Skeletal muscle cell (primary cell): ENCODE results near the gene CENPF.
"Not testable (repeated sequence)": the region's sequence is repeated elsewhere in the genome, so short reads cannot be mapped to it uniquely, and the experiment has no call there.

ENCODE experiments used
- DNase-seq: peaks from one replicate; pipeline ENCODE4 v3.0.0-alpha.2; 2010; ENCODE audit warnings: low read depth
- H3K4me3 ChIP-seq: 2 replicates; pipeline ENCODE4 v1.5.1; 2011; ENCODE audit warnings: low read depth, mild to moderate bottlenecking, control low read depth, low read length, moderate library complexity

Gene CENPF, protein sequence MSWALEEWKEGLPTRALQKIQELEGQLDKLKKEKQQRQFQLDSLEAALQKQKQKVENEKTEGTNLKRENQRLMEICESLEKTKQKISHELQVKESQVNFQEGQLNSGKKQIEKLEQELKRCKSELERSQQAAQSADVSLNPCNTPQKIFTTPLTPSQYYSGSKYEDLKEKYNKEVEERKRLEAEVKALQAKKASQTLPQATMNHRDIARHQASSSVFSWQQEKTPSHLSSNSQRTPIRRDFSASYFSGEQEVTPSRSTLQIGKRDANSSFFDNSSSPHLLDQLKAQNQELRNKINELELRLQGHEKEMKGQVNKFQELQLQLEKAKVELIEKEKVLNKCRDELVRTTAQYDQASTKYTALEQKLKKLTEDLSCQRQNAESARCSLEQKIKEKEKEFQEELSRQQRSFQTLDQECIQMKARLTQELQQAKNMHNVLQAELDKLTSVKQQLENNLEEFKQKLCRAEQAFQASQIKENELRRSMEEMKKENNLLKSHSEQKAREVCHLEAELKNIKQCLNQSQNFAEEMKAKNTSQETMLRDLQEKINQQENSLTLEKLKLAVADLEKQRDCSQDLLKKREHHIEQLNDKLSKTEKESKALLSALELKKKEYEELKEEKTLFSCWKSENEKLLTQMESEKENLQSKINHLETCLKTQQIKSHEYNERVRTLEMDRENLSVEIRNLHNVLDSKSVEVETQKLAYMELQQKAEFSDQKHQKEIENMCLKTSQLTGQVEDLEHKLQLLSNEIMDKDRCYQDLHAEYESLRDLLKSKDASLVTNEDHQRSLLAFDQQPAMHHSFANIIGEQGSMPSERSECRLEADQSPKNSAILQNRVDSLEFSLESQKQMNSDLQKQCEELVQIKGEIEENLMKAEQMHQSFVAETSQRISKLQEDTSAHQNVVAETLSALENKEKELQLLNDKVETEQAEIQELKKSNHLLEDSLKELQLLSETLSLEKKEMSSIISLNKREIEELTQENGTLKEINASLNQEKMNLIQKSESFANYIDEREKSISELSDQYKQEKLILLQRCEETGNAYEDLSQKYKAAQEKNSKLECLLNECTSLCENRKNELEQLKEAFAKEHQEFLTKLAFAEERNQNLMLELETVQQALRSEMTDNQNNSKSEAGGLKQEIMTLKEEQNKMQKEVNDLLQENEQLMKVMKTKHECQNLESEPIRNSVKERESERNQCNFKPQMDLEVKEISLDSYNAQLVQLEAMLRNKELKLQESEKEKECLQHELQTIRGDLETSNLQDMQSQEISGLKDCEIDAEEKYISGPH (N-terminal part only)

DNA sequence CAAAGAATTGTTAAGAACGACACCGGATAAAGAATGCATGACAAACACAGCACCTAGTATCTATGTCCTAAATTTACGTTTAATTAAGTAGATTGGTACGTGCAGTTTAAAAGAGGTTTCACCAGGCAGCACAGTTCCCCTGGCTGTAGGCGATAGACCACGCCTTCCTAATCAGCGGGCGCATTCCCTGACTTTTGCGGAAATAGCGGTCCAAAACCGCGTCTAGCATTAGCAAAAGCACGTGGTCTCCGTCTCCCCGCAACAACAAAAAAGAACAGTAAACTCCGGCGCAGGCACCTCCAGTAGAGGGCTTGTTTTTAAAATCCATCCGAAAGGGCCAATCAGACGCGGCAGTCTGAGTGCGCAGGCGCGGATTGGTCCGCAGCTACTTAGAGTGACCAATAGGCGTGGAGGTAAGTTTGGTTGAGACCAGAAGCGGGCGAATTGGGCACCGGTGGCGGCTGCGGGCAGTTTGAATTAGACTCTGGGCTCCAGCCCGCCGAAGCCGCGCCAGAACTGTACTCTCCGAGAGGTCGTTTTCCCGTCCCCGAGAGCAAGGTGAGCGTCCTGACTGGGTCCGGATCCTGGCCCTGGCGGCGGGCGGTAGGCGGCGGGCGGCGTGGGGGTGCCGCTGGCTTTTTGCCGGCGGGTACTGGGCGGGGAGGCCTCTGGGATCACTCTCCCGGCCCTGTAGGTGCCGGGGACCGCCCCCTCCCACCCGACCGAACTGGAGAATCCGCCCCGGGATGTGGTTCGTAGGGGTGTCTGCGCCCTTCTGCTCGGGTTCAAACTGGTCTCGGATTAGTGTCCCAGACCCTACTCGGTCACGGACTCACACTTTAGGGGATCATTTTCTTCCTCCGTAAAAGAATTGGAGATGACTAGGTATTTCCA lies at the start of gene CENPF:
Gene CENPF, plus strand, starts transcription at position 432 of the 894 bp plus-strand sequence. CDS start 10,560 bp downstream, outside the sequence.
- peak within 1 kb of the TSS; percentile 56 for H3K4me3 ChIP-seq
- peak; percentile 94 for DNase-seq

DNA sequence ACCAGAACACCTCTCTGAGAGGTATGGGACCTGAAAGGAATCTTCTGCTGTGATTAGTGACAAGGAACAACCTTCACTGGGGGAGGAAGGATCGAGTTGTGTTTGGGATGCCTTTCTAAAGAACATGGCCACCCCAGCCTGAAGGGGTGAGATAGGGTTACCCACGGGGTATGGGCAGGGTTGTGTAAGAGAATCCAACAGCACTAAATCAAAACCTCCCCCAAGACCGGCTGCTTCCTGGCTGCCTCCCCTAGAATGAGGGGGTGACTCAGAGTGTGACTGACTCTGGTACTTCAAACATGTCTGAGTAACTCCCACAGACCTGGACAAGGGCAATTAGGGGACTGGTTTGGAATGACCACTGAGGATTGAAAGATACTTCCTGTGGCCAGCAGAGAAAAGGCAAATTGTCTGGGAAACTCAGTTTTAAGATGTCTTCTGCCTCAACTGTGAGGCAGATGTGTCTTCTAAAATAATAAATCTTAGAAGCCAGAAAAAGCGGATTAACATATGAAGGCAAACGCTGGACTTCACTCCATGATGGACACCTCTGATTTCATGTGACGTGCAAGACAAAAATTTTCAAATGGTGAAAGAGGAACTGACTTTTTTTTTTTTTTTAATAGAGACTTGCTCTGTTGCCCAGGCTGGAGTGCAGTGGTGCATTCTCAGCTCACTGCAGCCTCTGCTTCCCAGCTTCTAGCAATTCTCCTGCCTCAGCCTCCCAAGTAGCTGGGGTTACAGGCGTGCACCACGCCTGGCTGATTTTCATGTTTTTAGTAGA lies 44.9 kb upstream of the CENPF start:
- H3K4me3 ChIP-seq = no peak overlapping the region
- DNase-seq = peak; percentile 79

DNA sequence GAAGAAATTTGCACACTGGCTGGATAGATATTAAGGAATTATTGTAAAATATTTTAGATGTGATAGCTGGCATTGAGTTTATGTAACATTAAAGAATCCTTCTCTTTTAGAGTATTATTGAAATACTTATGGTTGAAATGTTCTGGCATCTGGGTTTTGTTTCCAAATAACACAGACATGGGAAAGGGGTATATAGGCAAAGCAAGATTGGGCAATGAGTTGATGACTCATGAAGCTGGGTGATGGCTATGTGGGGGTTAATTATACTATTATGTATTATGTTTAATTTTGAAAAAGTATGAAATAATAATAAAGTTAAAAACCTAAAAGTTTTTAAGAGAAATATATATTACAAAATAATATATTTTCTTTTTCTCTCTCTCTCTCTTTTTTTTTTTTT lies 39.1 kb upstream of the CENPF start:
- no peak for DNase-seq
- H3K4me3 ChIP-seq = no peak overlapping the region

DNA sequence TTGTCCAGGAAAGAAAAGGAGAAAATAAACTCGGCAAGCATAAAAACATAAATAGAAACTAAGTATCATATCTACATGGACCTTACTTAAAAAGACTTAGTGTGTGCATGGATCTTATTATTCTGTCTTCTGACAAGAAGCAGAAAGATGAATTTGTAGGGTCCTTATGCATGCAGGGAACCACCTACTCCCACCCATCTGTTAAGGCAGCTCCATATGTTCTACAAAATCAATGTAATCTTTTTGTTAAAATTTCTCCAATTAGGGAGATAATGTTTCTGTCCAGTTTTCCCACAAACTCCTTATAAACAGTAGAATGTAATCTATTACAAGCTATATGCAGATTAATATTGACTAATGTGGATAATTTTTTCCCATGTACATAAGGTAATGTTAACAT lies 37.7 kb upstream of the CENPF start:
- no peak for DNase-seq
- H3K4me3 ChIP-seq = no peak overlapping the region

DNA sequence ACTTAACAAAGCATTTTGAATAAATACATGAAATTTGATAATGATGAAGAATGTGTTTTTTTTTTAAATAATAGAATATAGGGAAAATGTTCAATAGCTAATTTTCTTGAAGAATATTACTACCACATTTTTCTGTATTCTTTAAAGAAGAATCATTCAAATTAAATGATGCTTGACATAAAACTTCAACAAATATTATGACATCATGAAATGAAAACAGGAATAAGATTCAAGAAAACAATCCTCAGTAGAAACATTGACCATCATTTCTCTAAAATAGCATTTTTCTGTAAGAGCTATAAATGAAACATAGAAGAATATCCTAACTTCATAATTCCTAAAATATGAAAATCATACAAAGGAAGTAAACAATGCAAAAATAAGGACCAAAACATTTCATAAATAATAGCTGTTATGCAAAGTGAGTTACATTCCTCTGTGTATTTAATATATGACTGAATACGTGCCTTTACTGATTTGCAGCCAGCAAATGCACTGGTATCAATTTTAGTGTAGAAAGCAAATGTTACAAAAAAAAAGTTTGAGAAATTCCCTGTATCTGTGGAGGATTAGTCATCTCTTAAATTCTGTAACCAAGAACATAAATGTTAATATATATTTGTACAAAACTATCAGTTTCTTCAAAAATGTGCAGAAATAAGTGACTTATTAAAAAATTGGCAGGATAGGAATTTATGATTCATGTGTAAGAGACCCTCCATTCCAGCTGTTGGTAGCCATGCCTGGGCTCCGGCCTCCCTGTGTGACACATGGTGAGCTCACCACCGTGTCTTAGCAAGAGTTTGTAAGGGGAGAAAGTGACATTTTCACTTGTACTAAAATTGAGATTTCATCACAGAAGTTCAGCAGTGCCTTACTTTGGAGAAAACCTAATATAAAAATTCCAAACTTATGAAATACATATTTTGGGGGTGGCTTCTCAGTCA lies 36.6 kb upstream of the CENPF start:
- DNase-seq = peak; percentile 74
- H3K4me3 ChIP-seq = no peak overlapping the region

DNA sequence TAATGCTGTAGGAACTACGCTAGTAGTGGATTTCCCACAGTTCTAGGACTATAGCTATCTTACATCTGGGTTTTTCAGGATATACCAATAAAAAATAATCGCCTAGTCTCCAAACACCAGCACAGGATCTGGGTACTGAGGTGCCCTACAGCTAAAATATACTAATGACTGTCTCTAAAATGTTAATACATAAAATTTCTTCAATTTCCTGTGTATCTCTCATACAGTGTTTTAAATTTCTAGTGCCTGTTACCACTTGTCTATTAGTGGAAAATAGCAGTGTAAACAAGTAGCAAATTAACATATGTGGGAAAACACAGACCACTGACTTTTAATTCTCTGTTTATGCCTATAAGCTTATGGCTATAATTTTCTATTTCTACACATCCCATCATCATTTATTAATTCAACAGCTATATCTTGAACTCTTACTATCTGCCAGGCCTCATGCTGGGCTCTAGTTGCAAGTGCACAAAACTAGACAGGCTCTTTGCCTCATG lies 35.5 kb upstream of the CENPF start:
- no peak for DNase-seq
- H3K4me3 ChIP-seq = no peak overlapping the region

DNA sequence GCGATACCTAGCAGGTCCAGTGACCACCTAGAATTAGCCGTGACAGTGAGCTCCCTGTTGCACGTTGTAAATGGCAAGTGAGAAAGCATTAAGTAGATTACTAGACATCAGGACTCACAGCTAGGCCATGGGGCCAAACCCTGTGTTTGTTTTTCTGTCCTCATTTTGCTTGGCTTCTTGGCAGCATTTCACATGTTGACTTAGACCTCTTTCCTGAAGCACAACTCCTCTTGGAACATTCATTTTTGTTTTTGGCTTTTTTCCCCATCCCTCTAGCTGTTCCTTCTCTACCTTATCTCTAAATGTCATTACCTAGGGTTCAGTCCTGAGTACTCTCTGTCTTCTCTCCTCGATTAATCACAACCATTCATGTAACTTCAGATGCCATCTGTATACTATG lies 34.7 kb upstream of the CENPF start:
- DNase-seq = peak; percentile 32
- no peak overlapping the region for H3K4me3 ChIP-seq

DNA sequence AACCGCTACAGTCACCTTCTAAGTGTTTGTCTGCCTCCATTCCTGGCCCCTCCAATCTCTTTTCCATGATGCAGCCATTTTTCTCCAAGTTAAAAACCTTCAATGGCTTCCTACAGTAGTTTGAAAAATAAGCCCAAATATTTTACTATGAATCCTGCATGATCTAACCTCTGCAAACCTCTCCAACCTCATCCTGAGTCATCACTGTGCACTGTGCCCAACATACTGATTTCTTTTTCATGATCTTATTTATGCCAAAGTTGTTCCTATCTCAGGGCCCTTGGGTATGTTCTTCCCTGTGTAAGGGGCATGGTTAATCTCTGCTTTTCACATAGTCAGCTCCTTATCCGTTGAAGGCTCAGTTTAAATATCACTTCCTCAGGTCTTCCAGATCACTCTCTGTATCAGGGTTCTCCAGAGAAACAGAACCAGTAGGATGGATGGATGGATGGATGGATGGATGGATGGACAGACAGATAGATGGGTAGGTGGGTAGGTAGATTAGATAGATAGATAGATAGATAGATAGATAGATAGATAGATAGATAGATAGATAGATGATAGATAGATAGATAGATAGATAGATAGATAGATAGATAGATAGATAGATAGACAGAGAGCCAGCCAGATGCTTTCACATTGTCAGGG lies 33.5 kb upstream of the CENPF start:
- no peak overlapping the region for H3K4me3 ChIP-seq
- DNase-seq = no peak

DNA sequence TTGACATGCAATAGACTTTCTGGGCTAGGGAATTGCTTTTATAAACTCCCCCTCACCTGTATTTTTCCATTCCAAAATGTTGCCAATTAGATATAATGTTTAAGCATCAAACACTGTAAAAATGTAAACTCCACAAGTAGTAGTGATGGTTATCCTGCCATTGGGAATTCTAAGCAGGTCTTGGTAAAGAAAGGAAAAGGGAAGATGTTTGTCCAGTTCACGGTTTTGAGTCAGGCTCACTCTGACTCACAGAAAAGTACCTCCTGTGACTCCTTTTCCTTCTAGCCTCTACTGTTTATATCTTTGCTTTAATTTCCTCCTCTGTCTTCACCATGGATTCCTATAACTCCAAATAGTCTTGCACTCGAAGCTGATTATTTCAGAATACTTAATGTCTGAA lies 32.6 kb upstream of the CENPF start:
- DNase-seq = peak; percentile 30
- no peak overlapping the region for H3K4me3 ChIP-seq

DNA sequence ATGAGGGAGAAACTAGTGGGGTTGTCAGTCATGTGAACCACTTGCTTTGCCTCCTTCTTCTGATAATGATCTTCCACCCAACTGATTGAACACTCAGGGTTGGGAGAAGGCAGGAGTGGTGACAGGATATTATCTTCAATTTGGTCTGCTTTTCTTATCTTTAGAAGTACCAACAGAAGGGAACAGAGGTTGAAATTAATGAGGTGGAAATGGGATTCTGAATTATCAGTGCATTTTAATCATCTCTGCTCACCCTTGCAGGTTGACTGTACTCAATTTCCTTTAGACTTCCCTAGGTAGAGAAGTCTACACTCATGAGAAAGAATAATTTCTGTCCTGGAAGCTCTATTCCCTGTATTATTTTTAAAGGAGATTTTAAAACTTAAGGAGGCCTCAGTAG lies 31.7 kb upstream of the CENPF start:
- H3K4me3 ChIP-seq = no peak overlapping the region
- DNase-seq = no peak

DNA sequence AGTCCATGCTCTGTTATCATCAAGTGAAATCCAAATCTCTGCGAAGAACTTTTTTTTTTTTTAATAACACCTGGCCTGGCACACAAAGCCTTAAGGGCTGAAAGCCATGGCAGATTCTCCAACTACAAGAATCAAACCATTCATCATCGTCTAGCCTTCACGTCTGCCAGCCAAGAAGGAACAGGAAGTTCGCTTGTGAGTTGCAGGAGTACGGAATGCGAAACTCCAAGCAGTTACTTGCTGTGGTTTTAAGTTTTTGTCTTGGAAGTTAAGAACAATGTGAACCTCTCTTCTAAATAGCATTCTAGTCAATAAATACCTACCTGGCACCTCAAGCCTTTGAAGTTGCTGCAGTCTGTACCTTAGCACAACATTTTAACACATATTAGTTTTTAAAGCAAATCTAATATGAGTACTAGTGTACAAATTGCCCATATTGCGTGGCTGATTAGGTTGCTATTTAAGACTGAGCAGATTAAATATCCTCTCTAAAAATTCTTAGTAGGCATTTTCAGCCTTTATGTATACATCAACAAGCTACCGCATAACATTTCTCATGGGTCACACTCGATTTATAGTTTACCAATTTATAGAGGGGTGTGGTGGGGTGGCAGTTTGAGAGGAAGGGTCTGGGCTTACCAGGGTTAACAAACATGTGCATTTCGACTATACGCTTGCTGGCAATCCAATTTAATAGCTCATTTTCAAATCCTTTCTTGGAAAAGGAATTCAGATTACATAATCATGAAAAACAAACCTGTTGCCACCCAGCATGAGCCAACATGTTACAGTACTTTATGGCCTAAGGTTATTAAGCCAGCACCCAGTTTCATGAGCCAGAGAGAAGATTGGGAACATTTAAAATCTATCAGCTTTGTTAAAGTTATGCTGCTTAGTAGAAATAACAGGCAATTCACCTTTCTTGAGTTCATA lies 29.3 kb upstream of the CENPF start:
- DNase-seq = no peak
- H3K4me3 ChIP-seq = no peak overlapping the region

DNA sequence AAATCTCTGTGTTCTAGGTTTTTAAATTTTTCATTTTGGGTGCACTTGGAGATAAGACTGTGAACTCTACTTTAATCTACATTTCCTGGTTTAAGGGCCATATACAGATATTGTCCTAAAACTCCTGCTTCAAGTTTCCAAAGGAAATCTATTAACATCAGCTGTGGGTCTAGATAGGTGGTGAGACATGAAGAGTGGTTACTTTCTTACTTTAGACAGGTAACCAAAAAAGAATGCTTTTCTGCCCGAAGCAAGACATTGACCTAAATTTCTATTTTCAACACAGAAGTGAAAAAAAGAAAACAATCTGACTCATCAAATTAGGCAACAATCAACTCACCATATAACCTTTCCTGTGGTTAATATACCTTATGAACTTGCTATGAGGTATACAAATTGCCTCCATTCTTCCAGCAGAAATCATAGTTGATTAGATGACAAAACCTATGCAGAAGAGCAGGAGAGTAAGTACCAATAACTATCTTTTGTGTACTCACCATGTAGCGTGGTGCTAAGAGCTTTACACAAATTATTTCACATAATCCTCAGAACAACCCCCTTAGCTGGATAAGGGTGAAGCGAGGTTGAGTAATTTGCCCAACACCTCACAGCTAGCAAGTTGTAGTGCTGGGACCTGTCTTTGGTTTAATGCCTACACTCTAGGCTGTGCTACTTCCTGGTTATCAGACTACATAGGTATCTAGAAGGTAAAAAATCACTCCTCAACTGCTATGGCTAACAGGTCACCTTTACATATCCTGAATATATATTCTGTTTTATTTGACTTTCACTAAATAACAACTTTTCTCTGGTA lies 28.2 kb upstream of the CENPF start:
- no peak for DNase-seq
- no peak overlapping the region for H3K4me3 ChIP-seq

DNA sequence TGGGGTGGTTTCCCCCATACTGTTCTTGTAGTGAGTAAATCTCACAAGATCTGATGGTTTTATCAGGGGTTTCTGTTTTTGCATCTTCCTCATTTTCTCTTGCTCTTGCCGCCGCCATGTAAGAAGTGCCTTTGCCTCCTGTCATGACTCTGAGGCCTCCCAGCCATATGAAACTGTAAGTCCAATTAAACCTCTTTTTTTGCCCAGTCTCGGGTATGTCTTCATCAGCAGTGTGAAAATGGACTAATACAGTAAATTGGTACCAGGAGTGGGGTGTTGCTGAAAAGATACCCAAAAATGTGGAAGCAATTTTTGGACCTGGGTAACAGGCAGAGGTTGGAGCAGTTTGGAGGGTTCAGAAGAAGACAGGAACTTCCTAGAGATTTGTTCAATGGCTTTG lies 26.9 kb upstream of the CENPF start:
- not testable (repeated sequence) for DNase-seq, H3K4me3 ChIP-seq

DNA sequence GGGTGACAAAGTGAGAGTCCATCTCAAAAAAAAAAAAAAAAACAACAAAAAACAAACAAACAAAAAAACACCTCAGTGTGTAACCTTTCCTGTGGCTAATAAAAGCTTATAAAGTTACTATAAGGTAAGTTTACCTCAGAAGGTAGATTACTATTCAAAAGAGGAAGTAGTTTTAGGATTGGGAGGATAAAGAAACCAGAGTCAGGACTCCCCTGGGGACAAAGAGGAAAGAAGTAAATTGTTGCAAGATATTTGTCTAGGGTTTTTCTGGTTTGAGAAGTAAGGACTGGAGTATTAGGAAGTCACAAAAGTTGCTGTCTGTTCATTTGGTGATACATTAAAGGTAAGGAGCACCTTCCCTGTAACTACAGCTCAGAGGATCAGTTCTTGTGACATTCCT lies 23.8 kb upstream of the CENPF start:
- H3K4me3 ChIP-seq = no peak overlapping the region
- DNase-seq = no peak

DNA sequence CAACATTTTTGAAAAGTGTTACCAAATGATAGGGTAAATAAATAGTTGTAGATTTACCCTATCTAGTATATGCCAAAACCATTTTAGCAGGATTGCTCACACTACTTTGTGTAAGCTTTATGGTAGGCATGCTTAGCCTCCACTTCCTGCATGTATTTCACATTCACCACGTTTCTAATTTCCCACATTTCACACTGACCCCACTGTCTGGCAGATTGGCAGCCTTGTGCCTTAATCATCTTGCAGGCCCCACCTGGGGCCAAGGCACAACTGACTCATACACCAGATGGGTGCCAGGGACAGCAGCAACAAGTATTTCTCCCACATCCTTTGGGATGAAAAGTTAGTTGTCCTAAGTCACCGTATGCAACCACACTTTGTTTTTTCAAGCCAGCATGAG lies 21.2 kb upstream of the CENPF start:
- no peak overlapping the region for H3K4me3 ChIP-seq
- DNase-seq = peak; percentile 78
